Naive B cell (primary cell): ENCODE results near the gene LGI1. TPM values are rescaled to one million over a fixed set of nuclear protein-coding genes. Genes with fewer than 3 reads are reported as not detected.

ENCODE experiments used
- ATAC-seq, 2 donors: fragments of 150-1000 bp; cut with Tn5 transposase; 2 replicates each; pipeline ENCODE4 v1.10.0; 2021; ENCODE audit warnings: low read depth in 2 of 2, mild to moderate bottlenecking in 2 of 2, moderate library complexity in 2 of 2
- DNase-seq: peaks from one replicate; pipeline ENCODE4 v3.0.0; 2022
- H3K27ac Mint-ChIP-seq, 6 donors: one replicate each; pipeline ENCODE4 v1.8.0; 2020 to 2022; ENCODE audit warnings: mild to moderate bottlenecking in 6 of 6, mixed read lengths in 6 of 6, moderate library complexity in 5 of 6, inconsistent platforms in 2 of 6
- H3K27me3 Mint-ChIP-seq, 3 donors: one replicate each; pipeline ENCODE4 v1.8.0; 2021 to 2022; ENCODE audit warnings: mixed read lengths in 3 of 3, mild to moderate bottlenecking in 1 of 3
- H3K36me3 Mint-ChIP-seq, 2 donors: one replicate each; pipeline ENCODE4 v1.8.0; 2020 to 2022; ENCODE audit warnings: mixed read lengths in 2 of 2, inconsistent platforms in 1 of 2, mild to moderate bottlenecking in 1 of 2
- H3K4me1 Mint-ChIP-seq, 3 donors: one replicate each; pipeline ENCODE4 v1.8.0; 2020 to 2022; ENCODE audit warnings: mixed read lengths in 3 of 3, inconsistent platforms in 1 of 3, mild to moderate bottlenecking in 1 of 3, moderate library complexity in 1 of 3
- H3K4me3 Mint-ChIP-seq, 8 donors: one replicate each; pipeline ENCODE4 v1.8.0; 2020 to 2022; ENCODE audit warnings: mild to moderate bottlenecking in 8 of 8, mixed read lengths in 8 of 8, moderate library complexity in 8 of 8, inconsistent platforms in 2 of 8
- H3K9me3 Mint-ChIP-seq, 7 donors: one replicate each; pipeline ENCODE4 v1.8.0; 2020 to 2022; ENCODE audit warnings: mixed read lengths in 7 of 7, mild to moderate bottlenecking in 5 of 7, inconsistent platforms in 2 of 7, moderate library complexity in 1 of 7
- polyA plus RNA-seq, 6 donors: library from polyadenylated mRNA; unstranded; fragments of 300-500 nt; fragmentation: Illumina TruSeq; gene quantifications; one replicate each; pipeline ENCODE4 v1.2.3, GENCODE V29; 2021; ENCODE audit warnings: low read depth in 6 of 6

LGI1 gene
- polyA plus RNA-seq, 6 donors from 2014 or later, result not detected

- ATAC-seq (no peak), DNase-seq (no peak)
- Mint-ChIP-seq H3K4me3 (peak overlapping the region in 1 of 8 donors; percentile 13), H3K27me3 (peaks cover 13 to 21% (median 14%) of the 10 kb centered on the region in 3 donors), H3K36me3 (no peaks in the 10 kb centered on the region), H3K4me1 (no peaks in the 10 kb centered on the region), H3K27ac (no peak overlapping the region), H3K9me3 (no peaks in the 10 kb centered on the region)
Measured at GRCh38 chr10:93788413-93789208, 30.9 kb downstream of the LGI1 start.

GRCh38 chr10:93790439-93790838 lies 32.7 kb downstream of the LGI1 start:
- H3K27me3 Mint-ChIP-seq, result peaks cover 10 to 21% (median 13%) of the 10 kb centered on the region in 3 donors
- no peak overlapping the region for H3K4me3 Mint-ChIP-seq
- H3K36me3 Mint-ChIP-seq, result no peaks in the 10 kb centered on the region
- no peaks in the 10 kb centered on the region for H3K4me1 Mint-ChIP-seq
- DNase-seq (no peak), ATAC-seq (no peak)
- H3K27ac Mint-ChIP-seq, result no peak overlapping the region
- no peaks in the 10 kb centered on the region for H3K9me3 Mint-ChIP-seq

GRCh38 chr10:93796167-93796566 lies 38.4 kb downstream of the LGI1 start:
- H3K4me3 Mint-ChIP-seq, result no peak overlapping the region
- peaks cover under 1 to 14% (median 9%) of the 10 kb centered on the region in 3 donors for H3K27me3 Mint-ChIP-seq
- no peaks in the 10 kb centered on the region for H3K36me3 Mint-ChIP-seq
- H3K9me3 Mint-ChIP-seq, result no peaks in the 10 kb centered on the region
- H3K4me1 Mint-ChIP-seq, result no peaks in the 10 kb centered on the region
- ATAC-seq (no peak), DNase-seq (no peak)
- H3K27ac Mint-ChIP-seq, result no peak overlapping the region

GRCh38 chr10:93797825-93798224 lies 40.1 kb downstream of the LGI1 start:
- H3K27me3 Mint-ChIP-seq, result peaks cover 14 to 22% (median 19%) of the 10 kb centered on the region in 3 donors
- H3K4me3 Mint-ChIP-seq, result no peak overlapping the region
- H3K36me3 Mint-ChIP-seq, result no peaks in the 10 kb centered on the region
- ATAC-seq (no peak), DNase-seq (no peak)
- H3K27ac Mint-ChIP-seq, result no peak overlapping the region
- no peaks in the 10 kb centered on the region for H3K9me3 Mint-ChIP-seq
- H3K4me1 Mint-ChIP-seq, result no peaks in the 10 kb centered on the region

- Mint-ChIP-seq H3K9me3 (no peaks in the 10 kb centered on the region), H3K4me3 (no peak overlapping the region), H3K27me3 (peaks cover 22 to 30% (median 30%) of the 10 kb centered on the region in 3 donors), H3K4me1 (no peaks in the 10 kb centered on the region), H3K36me3 (no peaks in the 10 kb centered on the region), H3K27ac (no peak overlapping the region)
- no peak for DNase-seq
- no peak for ATAC-seq
Measured at GRCh38 chr10:93799155-93799708, 41.5 kb downstream of the LGI1 start.

GRCh38 chr10:93804200-93804599 lies 46.5 kb downstream of the LGI1 start:
- peaks cover 24 to 50% (median 48%) of the 10 kb centered on the region in 3 donors for H3K27me3 Mint-ChIP-seq
- H3K27ac Mint-ChIP-seq, result no peak overlapping the region
- no peaks in the 10 kb centered on the region for H3K9me3 Mint-ChIP-seq
- no peak overlapping the region for H3K4me3 Mint-ChIP-seq
- DNase-seq, result no peak
- no peaks in the 10 kb centered on the region for H3K36me3 Mint-ChIP-seq
- no peaks in the 10 kb centered on the region for H3K4me1 Mint-ChIP-seq
- ATAC-seq, result no peak

- H3K9me3 Mint-ChIP-seq, result peaks cover 0 to 2% (median 0%) of the 10 kb centered on the region in 7 donors
- H3K4me1 Mint-ChIP-seq, result no peaks in the 10 kb centered on the region
- no peak overlapping the region for H3K27ac Mint-ChIP-seq
- ATAC-seq (no peak), DNase-seq (no peak)
- H3K27me3 Mint-ChIP-seq, result peaks cover 32 to 52% (median 43%) of the 10 kb centered on the region in 3 donors
- no peak overlapping the region for H3K4me3 Mint-ChIP-seq
- no peaks in the 10 kb centered on the region for H3K36me3 Mint-ChIP-seq
Measured at GRCh38 chr10:93806903-93807302, 49.2 kb downstream of the LGI1 start.

GRCh38 chr10:93807371-93807770 lies 49.6 kb downstream of the LGI1 start:
- Mint-ChIP-seq H3K27me3 (peaks cover 32 to 47% (median 39%) of the 10 kb centered on the region in 3 donors), H3K4me3 (no peak overlapping the region), H3K36me3 (no peaks in the 10 kb centered on the region), H3K4me1 (no peaks in the 10 kb centered on the region), H3K9me3 (peaks cover 0 to 2% (median 0%) of the 10 kb centered on the region in 7 donors), H3K27ac (no peak overlapping the region)
- DNase-seq (no peak), ATAC-seq (no peak)

- peaks cover 36 to 50% (median 42%) of the 10 kb centered on the region in 3 donors for H3K27me3 Mint-ChIP-seq
- DNase-seq (no peak), ATAC-seq (no peak)
- peaks cover 0 to 2% (median 0%) of the 10 kb centered on the region in 7 donors for H3K9me3 Mint-ChIP-seq
- H3K4me1 Mint-ChIP-seq, result peaks cover 0 to 5% (median 4%) of the 10 kb centered on the region in 3 donors
- H3K4me3 Mint-ChIP-seq, result no peak overlapping the region
- no peaks in the 10 kb centered on the region for H3K36me3 Mint-ChIP-seq
- H3K27ac Mint-ChIP-seq, result no peak overlapping the region
Measured at GRCh38 chr10:93812659-93813338, 55.1 kb downstream of the LGI1 start.

GRCh38 chr10:93813507-93814465 lies 56.0 kb downstream of the LGI1 start:
- H3K27me3 Mint-ChIP-seq, result peaks cover 40 to 53% (median 40%) of the 10 kb centered on the region in 3 donors
- no peak overlapping the region for H3K4me3 Mint-ChIP-seq
- peaks cover 0 to 5% (median 4%) of the 10 kb centered on the region in 3 donors for H3K4me1 Mint-ChIP-seq
- DNase-seq (peak; percentile 2), ATAC-seq (peak in 1 of 2 donors; percentile 48)
- no peak overlapping the region for H3K27ac Mint-ChIP-seq
- no peaks in the 10 kb centered on the region for H3K36me3 Mint-ChIP-seq
- peaks cover 0 to 2% (median 0%) of the 10 kb centered on the region in 7 donors for H3K9me3 Mint-ChIP-seq

- Mint-ChIP-seq H3K27me3 (peaks cover 42 to 53% (median 51%) of the 10 kb centered on the region in 3 donors), H3K4me1 (peaks cover 0 to 5% (median 4%) of the 10 kb centered on the region in 3 donors), H3K27ac (peak overlapping the region in 2 of 6 donors; percentile 4 to 24), H3K36me3 (peaks cover 0 to 8% of the 10 kb centered on the region in 2 donors), H3K4me3 (no peak overlapping the region), H3K9me3 (peaks cover 0 to 12% (median 4%) of the 10 kb centered on the region in 7 donors)
- no peak for DNase-seq
- no peak for ATAC-seq
Measured at GRCh38 chr10:93815304-93816096, 57.8 kb downstream of the LGI1 start.

- H3K4me3 Mint-ChIP-seq, result no peak overlapping the region
- ATAC-seq (peak; percentile 35 to 47), DNase-seq (peak; percentile 8)
Measured at GRCh38 chr10:93816123-93816747, 58.5 kb downstream of the LGI1 start.

More at GRCh38 chr10:93816123-93816747, 58.5 kb downstream of the LGI1 start:
- peaks cover 0 to 8% of the 10 kb centered on the region in 2 donors for H3K36me3 Mint-ChIP-seq
- H3K9me3 Mint-ChIP-seq, result peaks cover 0 to 15% (median 4%) of the 10 kb centered on the region in 7 donors
- peaks cover 0 to 5% (median 4%) of the 10 kb centered on the region in 3 donors for H3K4me1 Mint-ChIP-seq
- H3K27me3 Mint-ChIP-seq, result peaks cover 40 to 51% (median 51%) of the 10 kb centered on the region in 3 donors
- peak overlapping the region in 2 of 6 donors; percentile 4 to 31 for H3K27ac Mint-ChIP-seq
